Stimulated activated CD8-positive, alpha-beta memory T cell treated with anti-CD3 and anti-CD28 coated beads, Interleukin-15, amount 100 ng/mL, for 24 hours (primary cell): Measurements from ENCODE around the gene BTN3A1.
A peak's percentile ranks its signal among the peaks of the same experiment; 100 is the strongest.
"Not testable (repeated sequence)": the region's sequence is repeated elsewhere in the genome, so short reads cannot be mapped to it uniquely, and the experiment has no call there.

ENCODE experiments used
- DNase-seq: peaks from one replicate; pipeline ENCODE4 v3.0.0-alpha.2; 2020; ENCODE audit warnings: low read depth

Gene BTN3A1

DNA sequence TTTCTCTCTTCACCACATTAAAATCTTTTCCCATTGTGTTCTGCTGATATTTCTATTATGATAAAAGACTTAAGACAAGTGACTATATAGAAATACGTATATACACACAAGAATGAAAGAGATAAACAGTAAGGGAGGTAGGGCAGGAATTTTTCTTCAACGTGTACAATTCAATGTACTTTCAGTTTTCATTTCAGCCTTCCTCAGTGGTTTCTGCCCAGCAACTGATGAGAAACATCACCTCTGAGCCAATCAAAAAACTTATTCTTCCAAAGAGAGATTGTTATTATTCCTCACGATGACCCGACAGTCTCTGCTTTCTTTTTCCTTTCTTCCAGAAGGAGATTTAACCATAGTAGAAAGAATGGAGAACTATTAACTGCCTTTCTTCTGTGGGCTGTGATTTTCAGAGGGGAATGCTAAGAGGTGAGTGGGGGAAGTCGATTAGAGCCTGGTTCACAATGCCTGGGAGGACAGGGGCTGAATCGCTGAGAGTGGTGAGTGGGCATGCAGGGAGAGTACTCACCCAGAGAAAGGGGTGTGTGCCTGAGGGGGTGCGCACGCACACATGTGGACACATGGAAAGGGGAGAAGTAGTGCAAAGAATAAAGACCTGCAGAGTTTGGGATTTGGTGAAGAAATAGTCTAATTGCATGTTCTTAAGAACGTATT, at the start of gene BTN3A1:
BTN3A1 (plus strand) TSS at position 289 of the 672 bp plus-strand sequence. CDS start 3,289 bp downstream, outside the sequence.
- peak; percentile 27 for DNase-seq

- DNase-seq, result no peak
Measured at GRCh38 chr6:26352315-26352714, 49.8 kb upstream of the BTN3A1 start.

DNA sequence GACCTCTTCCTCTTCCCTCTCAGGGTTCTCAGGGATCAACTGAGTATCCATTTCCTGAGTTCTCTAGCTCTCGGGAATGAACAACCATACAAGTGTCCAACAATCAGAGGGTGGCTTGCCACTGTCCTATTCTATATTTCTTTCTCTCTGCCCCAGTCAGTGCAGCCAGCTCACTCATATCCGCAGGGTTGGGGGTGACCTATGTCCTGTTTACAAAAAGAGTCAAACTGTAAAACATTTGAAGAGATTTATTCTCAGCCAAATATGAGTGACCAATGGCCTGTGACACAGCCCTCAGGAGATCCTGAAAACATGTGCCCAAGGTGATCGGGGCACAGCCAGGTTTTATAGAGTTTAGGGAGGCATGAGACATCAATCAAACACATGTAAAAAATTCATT, 47.9 kb upstream of the BTN3A1 start:
- DNase-seq, result no peak

- no peak for DNase-seq
Measured at GRCh38 chr6:26355366-26355765, 46.7 kb upstream of the BTN3A1 start.

- not testable (repeated sequence) for DNase-seq
Measured at GRCh38 chr6:26357543-26357942, 44.5 kb upstream of the BTN3A1 start.

DNA sequence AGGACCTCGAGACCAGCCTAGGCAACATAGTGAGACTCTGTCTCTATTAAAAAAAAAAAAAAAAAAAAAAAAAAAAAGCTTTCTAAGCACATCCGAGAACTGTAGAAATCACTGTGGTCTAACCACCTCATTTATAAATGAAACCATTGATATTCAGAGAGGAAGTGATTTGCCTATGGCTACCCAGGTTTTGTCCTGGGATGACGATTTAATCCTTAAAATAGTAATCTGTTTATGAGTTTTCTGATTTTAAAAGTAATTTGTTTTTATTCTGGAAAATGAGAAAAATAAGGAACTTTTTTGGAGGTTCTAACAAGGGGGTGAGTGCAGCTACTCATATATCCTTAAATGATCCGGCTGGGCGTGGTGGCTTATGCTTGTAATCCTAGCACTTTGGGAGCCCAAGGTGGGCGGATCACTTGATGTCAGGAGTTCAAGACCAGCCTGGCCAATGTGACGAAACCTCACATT, 43.5 kb upstream of the BTN3A1 start:
- no peak for DNase-seq

DNA sequence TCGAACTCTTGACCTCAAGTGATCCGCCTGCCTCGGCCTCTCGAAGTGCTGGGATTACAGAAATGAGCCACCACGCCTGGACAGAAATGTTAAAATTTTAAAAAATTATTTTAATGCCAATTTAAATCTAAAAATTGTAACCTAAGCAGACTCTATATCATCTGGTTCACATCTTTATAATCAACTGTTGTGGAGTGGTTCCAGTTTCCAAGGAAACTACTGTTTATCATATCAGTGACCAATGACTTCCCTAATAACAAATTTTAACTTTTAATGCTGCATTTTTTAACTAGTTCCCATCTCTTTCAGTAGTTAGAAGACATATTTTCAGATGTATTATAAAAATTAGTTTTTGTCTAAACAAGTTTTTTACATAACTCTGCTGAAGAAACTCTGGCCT, 42.3 kb upstream of the BTN3A1 start:
- DNase-seq, result no peak

GRCh38 chr6:26360451-26361416, 41.3 kb upstream of the BTN3A1 start:
- DNase-seq, result no peak

DNA sequence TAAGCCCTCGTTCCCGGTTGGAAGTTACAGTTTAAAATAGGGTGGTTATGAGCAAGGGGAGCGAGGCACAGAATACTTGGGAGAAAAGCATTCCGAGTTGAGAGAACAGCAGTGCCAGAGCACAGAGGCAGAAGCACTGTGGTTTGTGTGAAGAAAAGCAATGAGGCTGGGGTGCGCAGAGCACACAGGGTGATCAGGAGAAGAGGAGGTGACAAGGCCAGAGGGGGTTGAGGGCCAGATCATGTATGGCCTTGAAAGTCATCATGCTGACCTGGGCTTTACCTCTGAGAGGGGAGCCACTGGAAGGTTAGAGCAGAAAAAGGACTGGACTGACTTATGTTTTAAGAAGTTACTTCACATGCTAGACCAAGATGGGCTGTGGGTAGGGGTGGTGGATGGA, 40.5 kb upstream of the BTN3A1 start:
- DNase-seq, result no peak

DNA sequence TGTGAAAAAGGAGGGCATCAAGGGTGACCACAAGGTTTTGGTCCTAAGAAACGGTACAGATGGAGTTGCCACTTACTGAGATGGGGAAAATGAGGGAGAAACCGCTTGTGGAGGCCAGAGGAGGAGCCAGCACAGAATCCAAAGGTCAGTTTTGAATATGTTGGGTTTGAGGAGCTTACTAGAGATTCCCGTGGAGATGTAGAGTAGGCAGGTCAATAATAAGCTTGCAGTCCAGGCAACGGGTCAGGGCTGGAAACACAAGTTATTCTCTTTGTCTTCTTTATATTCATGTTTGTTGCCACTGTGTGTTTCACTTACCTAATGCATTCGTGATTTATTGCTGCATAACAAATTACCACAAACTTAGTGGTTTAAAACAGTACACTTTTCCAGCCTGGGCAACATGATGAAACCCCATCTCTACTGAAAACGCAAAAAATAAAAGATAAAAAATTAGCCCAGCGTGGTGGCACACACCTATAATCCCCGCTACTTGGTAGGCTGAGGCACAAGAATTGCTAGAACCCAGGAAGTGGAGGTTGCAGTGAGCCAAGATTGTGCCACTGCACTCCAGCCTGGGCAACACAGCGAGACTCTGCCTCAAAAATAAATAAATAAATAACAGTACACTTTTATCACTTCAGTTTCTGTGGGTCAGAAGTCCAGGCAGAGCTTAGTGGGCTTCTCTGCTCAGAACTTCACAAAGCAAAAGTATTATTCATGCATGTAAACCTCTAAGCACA, 39.8 kb upstream of the BTN3A1 start:
- no peak for DNase-seq

- no peak for DNase-seq
Measured at GRCh38 chr6:26362836-26363220, 39.2 kb upstream of the BTN3A1 start.

DNA sequence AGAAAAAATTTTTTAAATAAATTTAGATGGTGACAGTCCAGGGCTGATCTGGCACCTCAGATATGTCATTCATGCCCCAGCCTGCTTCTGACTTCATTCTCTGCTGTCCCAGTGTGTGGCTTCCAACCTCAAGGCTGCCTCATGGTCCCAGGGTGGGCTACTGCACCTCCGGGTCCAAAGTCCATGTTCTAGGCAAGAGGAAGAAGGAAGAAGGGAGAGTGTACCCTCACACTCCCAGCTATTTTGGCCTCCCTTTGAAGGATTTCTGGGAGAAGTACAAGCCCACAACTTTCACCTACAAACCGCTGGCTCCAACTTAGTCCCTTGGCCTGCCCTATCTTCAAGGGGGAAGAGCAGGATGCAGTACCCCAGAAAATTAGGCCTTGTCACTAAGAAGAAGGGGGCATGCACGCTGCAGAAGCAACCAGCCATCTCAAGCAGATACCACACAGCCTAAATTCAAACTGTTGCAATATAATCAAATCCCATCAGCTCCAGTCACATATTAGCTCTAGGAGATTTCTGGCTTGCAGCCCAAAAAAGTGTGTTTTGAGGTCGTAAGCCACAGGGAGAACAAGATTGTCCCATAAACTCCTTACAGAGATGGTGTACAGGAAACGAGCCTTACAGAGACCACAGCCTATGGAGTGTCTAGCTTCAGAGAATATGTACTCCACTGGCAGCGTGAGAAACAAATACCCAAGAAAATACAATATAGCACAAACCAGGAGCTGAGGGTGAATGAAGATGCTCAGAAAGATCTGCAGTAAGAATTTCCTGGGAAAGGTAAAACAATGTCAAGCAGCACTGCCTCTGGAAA, 38.0 kb upstream of the BTN3A1 start:
- no peak for DNase-seq

- DNase-seq, result no peak
Measured at GRCh38 chr6:26365633-26365995, 36.5 kb upstream of the BTN3A1 start.

DNA sequence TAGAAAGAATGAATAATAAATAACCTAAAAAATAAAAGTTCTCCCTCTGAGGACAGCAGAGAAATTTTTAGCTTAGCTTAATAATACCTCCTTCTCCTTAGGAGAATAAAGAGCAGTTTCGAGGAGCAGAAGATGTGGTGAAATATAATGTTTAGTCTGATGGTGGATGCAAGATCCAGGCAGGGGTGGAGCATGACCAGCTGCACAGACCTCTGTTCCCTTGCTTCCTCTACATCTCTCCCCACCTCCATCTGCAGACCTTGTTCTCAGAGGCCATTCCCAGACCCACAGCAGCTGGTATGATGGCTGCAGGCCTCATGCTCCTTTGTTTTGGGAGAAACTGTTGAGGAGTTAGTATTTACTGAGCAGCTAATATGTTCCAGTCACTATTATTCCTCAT, 35.6 kb upstream of the BTN3A1 start:
- DNase-seq, result no peak

DNA sequence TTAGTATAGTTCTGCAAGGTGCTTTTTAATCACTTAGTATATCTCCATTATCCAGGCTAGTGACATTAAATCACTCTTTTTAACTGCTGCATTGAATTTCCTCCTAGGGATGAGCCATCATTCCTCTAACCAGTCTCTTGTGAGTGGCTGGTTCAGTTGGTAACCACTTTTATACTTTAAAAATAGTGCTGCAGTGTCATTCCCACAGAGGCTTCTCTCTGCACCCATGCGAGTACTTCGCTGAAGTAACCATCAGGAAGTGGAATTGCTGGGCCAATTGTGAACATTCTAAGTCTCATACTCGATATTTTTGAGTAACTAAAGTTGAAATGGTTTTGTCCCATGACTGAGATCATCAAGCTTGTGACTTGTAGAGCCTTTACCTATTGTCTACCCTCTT, 35.0 kb upstream of the BTN3A1 start:
- no peak for DNase-seq

DNA sequence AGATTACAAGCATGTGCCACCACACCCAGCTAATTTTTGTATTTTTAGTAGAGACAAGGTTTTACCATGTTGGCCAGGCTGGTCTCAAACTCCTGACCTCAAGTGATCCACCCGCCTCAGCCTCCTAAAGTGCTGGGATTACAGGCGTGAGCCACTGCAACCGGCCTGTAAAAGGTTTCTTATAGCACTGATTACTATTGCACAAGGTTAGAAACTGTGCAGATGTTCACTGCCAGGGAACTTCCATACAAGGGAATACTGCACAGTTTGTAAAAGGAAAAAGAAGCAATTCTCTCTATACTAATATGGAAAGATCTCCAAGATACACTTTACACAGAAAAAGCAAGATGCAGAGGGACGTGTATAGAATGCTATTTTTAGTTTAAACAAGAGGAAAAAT, 30.3 kb upstream of the BTN3A1 start:
- not testable (repeated sequence) for DNase-seq

DNA sequence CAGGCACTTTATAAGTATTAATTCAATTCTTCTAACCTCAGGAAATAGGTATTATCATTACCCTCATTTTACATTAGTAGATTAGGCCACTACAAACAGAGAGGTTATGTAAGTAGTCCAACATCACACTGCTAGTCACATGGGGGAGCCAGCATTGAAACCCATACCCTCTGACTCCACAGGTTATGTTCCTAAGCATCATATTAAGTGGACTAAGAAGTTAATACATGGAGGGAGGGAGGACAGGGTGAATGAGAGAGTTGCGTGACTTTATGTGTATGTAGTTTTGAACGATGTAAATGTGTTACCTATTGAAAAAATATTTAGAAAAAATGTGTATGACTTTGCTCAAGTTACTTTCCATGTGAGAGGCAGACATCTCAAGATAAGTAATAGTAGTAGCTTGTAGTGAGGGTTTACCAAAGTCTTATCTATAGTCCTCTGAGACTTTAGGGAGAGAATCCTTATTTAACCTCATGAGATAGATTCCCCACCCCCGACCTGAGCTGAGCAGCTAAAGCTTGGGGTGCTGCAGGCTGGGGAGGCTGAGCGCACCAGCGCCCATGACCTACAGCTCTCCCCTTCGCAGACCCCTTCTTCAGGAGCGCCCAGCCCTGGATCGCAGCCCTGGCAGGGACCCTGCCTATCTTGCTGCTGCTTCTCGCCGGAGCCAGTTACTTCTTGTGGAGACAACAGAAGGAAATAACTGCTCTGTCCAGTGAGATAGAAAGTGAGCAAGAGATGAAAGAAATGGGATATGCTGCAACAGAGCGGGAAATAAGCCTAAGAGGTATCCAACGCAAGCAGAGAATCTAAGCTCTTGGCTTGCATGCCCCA, 29.5 kb upstream of the BTN3A1 start:
- no peak for DNase-seq

DNA sequence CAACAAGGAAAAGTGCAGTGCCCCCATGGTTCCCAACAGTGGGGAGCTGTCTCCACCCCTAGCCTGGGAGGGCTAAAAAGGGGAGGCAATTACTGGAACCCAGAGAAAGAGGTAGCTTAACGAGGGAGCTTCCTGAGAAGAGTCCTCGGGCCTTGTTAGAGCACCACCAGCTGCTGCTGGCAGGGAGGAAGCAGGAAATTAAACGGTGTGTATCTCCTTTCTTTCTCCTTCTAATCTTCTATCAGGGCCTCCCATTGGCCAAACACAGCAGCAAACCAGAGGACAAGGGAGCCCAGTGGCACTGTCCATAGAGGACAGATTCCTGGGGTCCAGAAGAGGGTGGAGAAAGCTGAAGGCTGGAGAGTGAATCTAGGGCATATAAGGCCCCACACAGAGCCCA, 26.8 kb upstream of the BTN3A1 start:
- DNase-seq, result no peak

- no peak for DNase-seq
Measured at GRCh38 chr6:26377719-26378118, 24.4 kb upstream of the BTN3A1 start.

- not testable (repeated sequence) for DNase-seq
Measured at GRCh38 chr6:26378143-26378542, 23.9 kb upstream of the BTN3A1 start.

- DNase-seq, result no peak
Measured at GRCh38 chr6:26379292-26379691, 22.8 kb upstream of the BTN3A1 start.
